HG02981 (cell line): Measurements from ENCODE around the gene ADAMTSL1.

ENCODE experiments used
- ATAC-seq: cut with Tn5 transposase; IDR thresholded peaks from one replicate; pipeline ENCODE4 v1.9.1; 2021; ENCODE audit warnings: mild to moderate bottlenecking, moderate library complexity; ENCODE audit not compliant: unreplicated experiment

The ADAMTSL1 gene

GRCh38 chr9:18601026-18601425 is 127.1 kb downstream of the ADAMTSL1 start:
- no peak for ATAC-seq

GRCh38 chr9:18601956-18602355 is 128.0 kb downstream of the ADAMTSL1 start:
- no peak for ATAC-seq

- no peak for ATAC-seq
These were observed 131.1 kb downstream of the ADAMTSL1 start for GRCh38 chr9:18604767-18605730.

GRCh38 chr9:18605766-18606180 is 131.8 kb downstream of the ADAMTSL1 start:
- ATAC-seq = no peak

- ATAC-seq = no peak
These were observed 132.3 kb downstream of the ADAMTSL1 start for GRCh38 chr9:18606281-18606680.

GRCh38 chr9:18606846-18607245 is 132.9 kb downstream of the ADAMTSL1 start:
- no peak for ATAC-seq

GRCh38 chr9:18608371-18608770 is 134.4 kb downstream of the ADAMTSL1 start:
- no peak for ATAC-seq

GRCh38 chr9:18610956-18611355 is 137.0 kb downstream of the ADAMTSL1 start:
- ATAC-seq = no peak

- no peak for ATAC-seq
These were observed 138.0 kb downstream of the ADAMTSL1 start for GRCh38 chr9:18611971-18612370.

- no peak for ATAC-seq
These were observed 140.2 kb downstream of the ADAMTSL1 start for GRCh38 chr9:18614116-18614515.

GRCh38 chr9:18614651-18615050 is 140.7 kb downstream of the ADAMTSL1 start:
- ATAC-seq = no peak

GRCh38 chr9:18616976-18617375 is 143.0 kb downstream of the ADAMTSL1 start:
- no peak for ATAC-seq

GRCh38 chr9:18617759-18618158 is 143.8 kb downstream of the ADAMTSL1 start:
- ATAC-seq = no peak

- no peak for ATAC-seq
These were observed 144.9 kb downstream of the ADAMTSL1 start for GRCh38 chr9:18618862-18619261.

- ATAC-seq = no peak
These were observed 148.4 kb downstream of the ADAMTSL1 start for GRCh38 chr9:18622186-18622836.

GRCh38 chr9:18623221-18624079 is 149.5 kb downstream of the ADAMTSL1 start:
- ATAC-seq = no peak

GRCh38 chr9:18626046-18626698 is 152.2 kb downstream of the ADAMTSL1 start:
- ATAC-seq = no peak

- no peak for ATAC-seq
These were observed 155.2 kb downstream of the ADAMTSL1 start for GRCh38 chr9:18629136-18629535.

GRCh38 chr9:18632632-18633403 is 158.9 kb downstream of the ADAMTSL1 start:
- ATAC-seq = no peak

GRCh38 chr9:18636781-18637180 is 162.8 kb downstream of the ADAMTSL1 start:
- no peak for ATAC-seq
